Germinal center (tissue), 1 donor: ENCODE results near the gene CSMD2.

Experiments used
- DNase-seq: peaks from one replicate; pipeline ENCODE4 v3.0.0; 2012; ENCODE audit warnings: mixed read lengths, low spot score

Gene CSMD2

GRCh38 chr1:33601751-33602150, 563.3 kb downstream of the CSMD2 start:
- no peak for DNase-seq

GRCh38 chr1:33599516-33600115, 565.4 kb downstream of the CSMD2 start:
- DNase-seq, result no peak

DNA sequence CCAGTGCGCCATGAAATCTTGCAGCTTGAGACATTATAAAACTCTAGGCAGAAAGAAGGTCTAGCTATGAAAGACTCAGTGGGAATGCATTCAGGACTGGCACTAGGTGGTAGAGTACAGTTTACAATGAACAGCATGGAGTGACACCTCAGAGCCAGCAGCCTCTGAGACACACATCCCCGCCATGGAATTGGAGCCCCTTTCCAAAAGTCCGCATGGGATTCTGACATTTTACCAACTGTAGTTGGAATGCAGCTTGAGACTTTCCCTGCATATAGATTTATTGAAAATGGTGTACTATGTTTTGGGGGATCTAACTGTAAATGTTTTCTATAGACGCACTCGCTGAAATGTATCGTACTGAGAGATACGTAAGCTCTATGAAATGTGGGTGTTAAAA, 576.3 kb downstream of the CSMD2 start:
- no peak for DNase-seq

- DNase-seq, result no peak
Measured at GRCh38 chr1:33586795-33587194, 578.2 kb downstream of the CSMD2 start.

GRCh38 chr1:33586106-33586505, 578.9 kb downstream of the CSMD2 start:
- DNase-seq, result no peak

- DNase-seq, result no peak
Measured at GRCh38 chr1:33583567-33583966, 581.5 kb downstream of the CSMD2 start.

GRCh38 chr1:33578557-33579448, 586.2 kb downstream of the CSMD2 start:
- DNase-seq, result no peak

DNA sequence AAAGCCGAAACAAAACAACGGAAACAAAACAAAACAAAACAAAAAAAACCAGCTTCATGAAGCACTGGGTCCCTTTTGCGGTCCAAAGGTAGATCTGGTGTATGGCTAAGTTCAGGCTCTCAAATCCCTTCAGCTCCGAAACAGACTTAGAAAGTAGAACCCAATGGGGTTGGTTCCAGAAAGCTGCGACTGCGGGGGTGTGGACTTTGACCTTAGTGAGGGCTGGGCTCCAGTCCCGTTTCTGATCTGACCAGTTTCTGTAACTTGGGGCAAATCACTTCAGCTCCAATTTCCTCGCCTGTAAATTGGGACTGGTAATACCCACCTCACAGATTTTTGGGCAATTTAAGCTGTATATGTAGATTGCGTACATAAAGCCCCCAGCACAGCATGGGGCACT, 587.4 kb downstream of the CSMD2 start:
- DNase-seq, result no peak

DNA sequence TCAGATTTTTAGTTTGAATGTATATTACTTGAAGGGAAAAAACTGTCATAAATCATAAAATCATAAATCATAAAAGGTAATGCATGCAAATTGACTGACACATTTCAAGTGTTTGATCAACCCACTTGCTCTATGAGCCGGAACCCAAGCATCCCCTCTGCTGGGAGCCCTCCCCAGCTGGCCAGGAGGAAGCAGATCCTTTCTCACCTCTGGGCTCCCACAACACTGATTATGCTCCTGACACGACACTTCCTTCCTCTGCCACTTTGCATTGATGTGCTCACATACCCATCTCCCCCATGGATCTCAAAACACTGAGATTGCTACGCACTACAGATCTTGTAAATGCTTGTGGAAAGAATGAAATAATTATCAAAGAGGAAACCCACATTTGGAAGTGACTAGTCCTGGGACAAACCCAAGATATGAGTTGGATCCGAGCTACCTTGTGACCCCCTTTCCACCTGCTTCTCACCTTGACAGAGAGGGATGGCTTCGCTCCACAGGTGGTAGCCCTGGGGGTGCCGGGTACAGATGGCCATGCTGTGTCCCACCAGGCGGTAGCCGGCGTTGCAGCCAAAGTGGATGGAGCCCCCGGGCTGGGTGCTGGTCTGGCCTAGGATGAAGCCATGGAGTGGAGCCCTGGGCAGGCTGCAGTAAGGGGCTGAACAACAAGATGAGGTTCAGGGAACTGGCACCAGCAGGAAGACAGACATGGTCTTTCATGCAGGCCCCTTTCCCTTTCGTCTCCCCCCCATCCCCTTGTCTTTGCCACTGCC, 588.0 kb downstream of the CSMD2 start:
- DNase-seq, result no peak

DNA sequence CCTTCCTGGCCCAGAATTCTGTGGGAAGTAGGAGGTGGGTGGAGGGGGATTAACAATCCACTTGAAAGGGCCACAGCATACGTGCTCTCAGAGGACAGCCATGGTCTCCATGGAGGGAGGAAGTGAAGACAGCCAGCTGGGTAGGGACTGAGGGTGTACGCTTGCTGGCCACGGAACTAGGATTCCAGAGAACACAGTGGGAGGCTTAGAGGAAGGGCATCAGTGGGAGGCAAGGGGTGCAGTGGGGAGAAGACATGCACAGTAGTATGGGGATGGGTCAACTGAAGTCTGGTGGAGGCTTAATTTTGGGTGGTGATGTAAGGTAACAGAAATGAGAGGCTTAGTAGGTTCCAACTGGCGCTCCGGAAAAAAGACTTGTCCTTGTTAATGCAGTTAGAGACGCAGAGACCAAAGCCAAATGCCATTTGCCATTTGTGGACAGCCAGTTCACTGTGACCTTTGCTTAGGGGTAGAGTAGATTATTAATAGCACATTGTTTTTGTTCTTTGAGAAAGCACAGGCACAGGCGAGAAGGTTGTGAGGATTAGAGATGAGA, 589.6 kb downstream of the CSMD2 start:
- no peak for DNase-seq

GRCh38 chr1:33573661-33574060, 591.4 kb downstream of the CSMD2 start:
- no peak for DNase-seq

DNA sequence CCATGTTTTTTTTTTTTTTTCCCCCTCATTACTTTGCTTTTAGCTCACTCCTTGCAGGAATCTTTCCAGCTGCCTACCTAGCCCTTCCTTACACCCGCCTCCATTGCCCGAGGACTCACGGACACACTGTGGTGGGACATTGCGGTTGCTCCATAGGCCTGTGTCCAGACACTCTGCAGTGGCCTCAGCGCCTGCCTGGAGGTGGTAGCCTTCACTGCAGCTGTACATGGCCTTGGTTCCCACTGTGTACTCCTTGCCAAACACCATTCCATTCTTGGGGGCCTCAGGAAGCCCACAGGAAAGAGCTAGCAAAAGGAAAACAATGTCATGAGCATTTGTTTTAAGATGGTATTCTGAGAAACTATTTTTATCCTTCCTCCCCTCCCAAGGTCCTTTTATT, 592.6 kb downstream of the CSMD2 start:
- DNase-seq, result no peak

- DNase-seq, result no peak
Measured at GRCh38 chr1:33569331-33569730, 595.7 kb downstream of the CSMD2 start.

- no peak for DNase-seq
Measured at GRCh38 chr1:33563699-33564098, 601.3 kb downstream of the CSMD2 start.

GRCh38 chr1:33562563-33562962, 602.5 kb downstream of the CSMD2 start:
- no peak for DNase-seq

DNA sequence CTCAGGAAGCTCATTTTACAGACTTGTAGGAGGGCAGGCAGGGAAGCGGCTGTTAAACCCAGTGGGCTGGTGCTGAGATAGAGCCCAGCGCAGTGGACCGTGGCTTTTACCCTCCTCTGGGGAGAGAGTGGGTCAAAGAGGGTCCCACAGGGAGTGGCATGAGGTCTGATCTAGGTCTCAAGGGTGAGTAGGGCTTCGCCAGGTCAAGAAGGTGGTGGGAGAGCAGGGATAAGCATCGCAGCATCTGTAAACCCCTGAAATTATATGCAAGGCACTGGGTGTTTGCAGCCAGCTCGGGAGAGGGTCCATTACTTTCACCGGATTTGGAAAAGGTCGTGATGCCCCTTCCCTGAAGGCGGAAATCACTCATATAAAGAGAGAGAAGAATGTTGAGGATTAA, 603.5 kb downstream of the CSMD2 start:
- DNase-seq, result no peak

DNA sequence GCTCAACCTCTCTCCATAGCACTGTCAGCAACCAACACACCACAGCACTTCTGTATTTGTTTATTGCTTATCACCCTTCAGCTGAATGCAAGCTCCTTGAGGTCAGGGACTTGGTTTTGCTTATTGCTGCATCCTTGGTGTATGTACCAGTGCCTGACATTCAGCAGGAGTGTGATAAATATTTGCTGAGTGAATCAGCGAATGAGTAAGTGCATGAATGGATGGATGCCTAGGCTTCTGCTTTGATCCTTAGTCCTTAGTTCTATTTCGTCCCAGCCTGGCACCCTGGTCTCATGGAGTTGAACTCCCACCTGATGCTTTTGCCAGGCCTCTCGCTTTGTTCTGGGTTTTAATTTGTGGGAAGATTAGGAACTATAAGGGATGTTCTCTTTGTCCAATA, 604.4 kb downstream of the CSMD2 start:
- no peak for DNase-seq

- DNase-seq, result no peak
Measured at GRCh38 chr1:33548721-33549120, 616.3 kb downstream of the CSMD2 start.

DNA sequence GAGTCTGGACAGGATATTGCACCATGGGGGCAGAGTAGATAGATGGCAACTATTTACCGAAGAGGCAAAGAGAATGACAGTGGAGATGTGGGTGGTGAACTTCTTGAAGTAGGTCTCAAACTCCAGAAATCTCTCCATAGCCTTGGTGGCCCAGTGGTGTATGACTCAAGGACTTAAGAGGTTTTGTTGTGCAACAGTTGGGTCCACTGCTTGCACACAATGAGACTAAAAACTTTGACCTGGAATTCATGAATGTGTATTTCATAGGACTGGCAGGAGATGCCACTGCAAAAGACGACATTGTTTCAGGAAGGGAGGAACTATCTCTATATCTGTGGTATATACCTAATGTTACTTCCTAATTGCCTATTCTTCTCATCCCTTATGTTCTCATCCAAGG, 616.7 kb downstream of the CSMD2 start:
- no peak for DNase-seq

- no peak for DNase-seq
Measured at GRCh38 chr1:33547576-33547975, 617.5 kb downstream of the CSMD2 start.

- no peak for DNase-seq
Measured at GRCh38 chr1:33541966-33542365, 623.1 kb downstream of the CSMD2 start.

GRCh38 chr1:33537885-33538284, 627.1 kb downstream of the CSMD2 start:
- DNase-seq, result no peak

DNA sequence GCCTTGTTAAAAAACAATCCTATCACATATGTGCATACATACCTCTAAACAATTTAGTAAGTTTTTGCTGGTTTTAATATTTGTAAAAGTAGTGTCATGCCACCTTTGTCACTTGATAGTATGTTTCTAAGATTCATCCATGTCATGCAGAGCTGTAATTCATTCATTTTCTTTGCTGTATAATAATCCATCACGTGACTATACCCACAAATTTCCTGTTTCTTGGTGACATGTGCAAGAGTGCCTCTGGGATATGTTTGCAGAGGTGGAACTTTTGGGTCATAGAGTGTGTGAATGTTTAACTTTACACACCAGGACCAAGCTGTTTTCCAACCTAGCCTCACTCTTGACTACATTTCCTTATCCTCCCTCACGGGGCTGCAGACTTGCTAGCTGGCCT, 629.7 kb downstream of the CSMD2 start:
- DNase-seq, result no peak
